HepG2 (cell line): ENCODE data around the gene KIAA1755. TPM values are rescaled to one million over a fixed set of nuclear protein-coding genes. Genes with fewer than 3 reads are reported as not detected.
"Not testable (repeated sequence)": the region's sequence is repeated elsewhere in the genome, so short reads cannot be mapped to it uniquely, and the experiment has no call there.

Source experiments
- ATAC-seq: fragments of 200-7000 bp; cut with Tn5 transposase; 3 replicates; pipeline ENCODE4 v1.9.1; 2020; ENCODE audit warnings: mild to moderate bottlenecking, moderate library complexity
- BruUV-seq: library from RNA; stranded (reverse); fragments of 400-500 nt; replicated peaks from 2 replicates; lab custom pipeline; 2021; lab: Mats Ljungman, UMichigan
- CTCF ChIA-PET: fragments of 300-600 bp; formaldehyde crosslinking; extraction: SDS; loops from one replicate; lab custom pipeline; 2021; ENCODE audit warnings: low total read pairs, inconsistent platforms, low intra/inter-chr PET ratio; lab: Yijun Ruan, JAX
- POLR2A ChIA-PET: fragments of 350-600 bp; sonication (Branson Sonifier 250); formaldehyde crosslinking; loops from one replicate; lab custom pipeline; 2020; ENCODE audit warnings: antibody characterized with exemption, inconsistent platforms; lab: Yijun Ruan, JAX
- DNase-seq: peaks from one replicate; pipeline ENCODE4 v3.0.0-alpha.2; 2015; ENCODE audit warnings: low spot score
- FAIRE-seq: peaks from 3 replicates; lab custom pipeline; 2011; peaks lifted over from hg19 to GRCh38; lab: Jason Lieb, UNC
- H2AFZ ChIP-seq: one replicate; pipeline ENCODE4 v1.6.1; 2011; ENCODE audit warnings: low read length, inconsistent platforms
- H3K27ac ChIP-seq: fragments of 300-600 bp; 3 replicates; pipeline ENCODE4 v1.8.0; 2011; ENCODE audit warnings: mixed run types, mild to moderate bottlenecking, mixed read lengths, low read length, inconsistent platforms; ENCODE audit not compliant: insufficient read depth; ENCODE audit errors: extremely low read length
- H3K27me3 ChIP-seq, 2 experiments: fragments of 200-600 bp in 1 of 2; 2 replicates in 1 of 2; 3 replicates in 1 of 2; pipeline versions ENCODE4 v1.6.0 to v1.8.0; 2011; ENCODE audit warnings: low read length in 2 of 2, mild to moderate bottlenecking in 2 of 2, moderate library complexity in 2 of 2, inconsistent platforms in 1 of 2; ENCODE audit not compliant: insufficient read depth in 2 of 2, control insufficient read depth in 1 of 2
- H3K36me3 ChIP-seq, 2 experiments: fragments of 200-600 bp in 1 of 2; replicated peaks in 1 of 2; 2 replicates in 1 of 2; 3 replicates in 1 of 2; pipeline versions ENCODE4 v1.5.1 to v1.8.0; 2011; ENCODE audit warnings: low read length in 2 of 2, inconsistent platforms in 1 of 2; ENCODE audit not compliant: insufficient read depth in 2 of 2, control insufficient read depth in 1 of 2
- H3K4me1 ChIP-seq: 2 replicates; pipeline ENCODE4 v1.5.1; 2012; ENCODE audit warnings: low read length, inconsistent platforms; ENCODE audit not compliant: insufficient read depth
- H3K4me2 ChIP-seq: 2 replicates; pipeline ENCODE4 v1.6.0; 2011; ENCODE audit warnings: low read depth, low read length, inconsistent platforms
- H3K4me3 ChIP-seq, 3 experiments: fragments of 200-600 bp in 1 of 3; sonication (generic), shearing (Covaris generic) in 1 of 3; replicated peaks in 1 of 3; 2 replicates each; pipeline ENCODE4 v1.5.1; 2011 to 2016; ENCODE audit warnings: low read length in 3 of 3, inconsistent platforms in 2 of 3, low read depth in 2 of 3, mild to moderate bottlenecking in 2 of 3, control low read depth in 1 of 3, mixed read lengths in 1 of 3; ENCODE audit not compliant: insufficient read depth in 1 of 3
- H3K79me2 ChIP-seq: one replicate; pipeline ENCODE4 v1.6.1; 2011; ENCODE audit warnings: low read length, inconsistent platforms; ENCODE audit not compliant: insufficient read depth
- H3K9ac ChIP-seq: 2 replicates; pipeline ENCODE4 v1.6.0; 2011; ENCODE audit warnings: mild to moderate bottlenecking, low read depth, low read length, inconsistent platforms; ENCODE audit not compliant: insufficient read depth
- H3K9me3 ChIP-seq: 2 replicates; pipeline ENCODE4 v1.5.1; 2012; ENCODE audit warnings: mild to moderate bottlenecking, low read length
- H4K20me1 ChIP-seq: 2 replicates; pipeline ENCODE4 v1.6.0; 2011; ENCODE audit warnings: inconsistent platforms, mild to moderate bottlenecking, low read length, moderate library complexity; ENCODE audit not compliant: insufficient read depth
- CTCF ChIP-seq: sonication (generic); formaldehyde crosslinking; IDR thresholded peaks from 2 replicates; pipeline ENCODE4 v1.5.0; 2020; ENCODE audit warnings: mild to moderate bottlenecking, missing genetic modification reagents, moderate library complexity
- WGBS: methylation state at CpG from one replicate; pipeline ENCODE4 v1.1.6; 2017; ENCODE audit warnings: low lambda C conversion rate; 5-methylcytosine and 5-hydroxymethylcytosine counted together
- in situ Hi-C: cut with HindIII; loops from 2 replicates; pipeline ENCODE4 v1.10.0; 2017; ENCODE audit warnings: low pct_unique_long_range_greater_than_20kb; ENCODE audit not compliant: extremely low pct_ligation_motif_present
- intact Hi-C: fragments of 100-400 bp; cut with micrococcal nuclease; formaldehyde crosslinking; loops from one replicate; pipeline ENCODE4 v1.10.0; 2022; ENCODE audit not compliant: unreplicated experiment
- polyA plus RNA-seq, 8 experiments: library from polyadenylated mRNA; depleted of rRNA in 3 of 8; stranded (reverse) in 7 of 8; unstranded in 1 of 8; fragments of >200 nt; fragmentation: Illumina TruSeq in 4 of 8; extraction: Trizol in 4 of 8; gene quantifications; 2 replicates each; pipeline versions ENCODE4 v1.2.1 to v1.2.3, GENCODE V29; 2011 to 2016; ENCODE audit warnings: low read depth in 4 of 8, missing spikeins in 1 of 8, mixed read lengths in 1 of 8; ENCODE audit not compliant: insufficient read depth in 1 of 8
- total RNA-seq, 5 experiments: library from RNA; depleted of rRNA; stranded (reverse); fragments of >200 nt; fragmentation: Illumina TruSeq; extraction: Trizol; gene quantifications; 2 replicates each; pipeline ENCODE4 v1.2.3, GENCODE V29; 2016; ENCODE audit warnings: low read depth in 1 of 5
- TF ChIP-seq, protein P1 (sequence below): sonication (generic); formaldehyde crosslinking; IDR thresholded peaks from 2 replicates; pipeline ENCODE4 v1.5.0; 2020; ENCODE audit warnings: missing genetic modification reagents, mild to moderate bottlenecking, borderline replicate concordance

KIAA1755 gene
- total and polyA plus RNA-seq, 2 of the 13 experiments (the other 11 are each of a cell fraction or from before 2014, with no cell fraction given): 0.04 TPM; not detected in 1

DNA sequence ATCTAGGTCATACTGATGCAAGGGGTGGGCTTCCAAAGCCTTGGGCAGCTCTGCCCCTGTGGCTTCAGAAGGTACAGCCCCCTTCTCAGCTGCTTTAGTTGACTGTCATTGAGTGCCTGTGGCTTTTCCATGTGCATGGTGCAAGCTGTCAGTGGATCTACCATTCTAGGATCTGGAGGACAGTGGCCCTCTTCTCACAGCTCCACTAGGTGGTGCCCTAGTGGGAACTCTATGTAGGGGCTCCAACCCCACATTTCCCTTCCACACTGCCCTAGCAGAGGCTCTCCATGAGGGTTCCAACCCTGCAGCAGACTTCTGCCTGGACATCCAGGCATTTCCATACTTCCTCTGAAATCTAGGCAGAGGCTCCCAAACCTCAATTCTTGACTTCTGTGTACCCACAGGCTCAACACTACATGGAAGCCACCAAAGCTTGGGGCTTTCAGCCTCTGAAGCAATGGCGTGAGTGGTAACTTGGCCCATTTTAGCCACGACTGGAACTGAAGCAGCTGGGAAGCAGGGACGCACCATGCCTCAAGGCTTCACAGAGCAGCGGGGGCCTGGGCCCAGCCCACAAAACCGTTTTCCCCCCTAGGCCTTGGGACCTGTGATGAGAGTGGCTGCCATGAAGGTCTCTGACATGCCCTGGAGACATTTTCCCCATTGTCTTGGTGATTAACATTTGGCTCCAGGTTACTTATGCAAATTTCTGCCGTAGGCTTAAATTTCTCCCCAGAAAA, 20.8 kb upstream of the KIAA1755 start:
- H2AFZ ChIP-seq, H3K36me3 ChIP-seq, H3K4me1 ChIP-seq, in situ Hi-C loops, intact Hi-C loops, DNase-seq, POLR2A ChIA-PET, H4K20me1 ChIP-seq, H3K79me2 ChIP-seq, ATAC-seq, H3K4me2 ChIP-seq, H3K9ac ChIP-seq, BruUV-seq, H3K27ac ChIP-seq, H3K9me3 ChIP-seq, CTCF ChIA-PET, H3K4me3 ChIP-seq, FAIRE-seq: not testable (repeated sequence)
- WGBS: 57% methylated on average over 6 of the region's 6 CpGs
- TF ChIP-seq, protein P1, sequence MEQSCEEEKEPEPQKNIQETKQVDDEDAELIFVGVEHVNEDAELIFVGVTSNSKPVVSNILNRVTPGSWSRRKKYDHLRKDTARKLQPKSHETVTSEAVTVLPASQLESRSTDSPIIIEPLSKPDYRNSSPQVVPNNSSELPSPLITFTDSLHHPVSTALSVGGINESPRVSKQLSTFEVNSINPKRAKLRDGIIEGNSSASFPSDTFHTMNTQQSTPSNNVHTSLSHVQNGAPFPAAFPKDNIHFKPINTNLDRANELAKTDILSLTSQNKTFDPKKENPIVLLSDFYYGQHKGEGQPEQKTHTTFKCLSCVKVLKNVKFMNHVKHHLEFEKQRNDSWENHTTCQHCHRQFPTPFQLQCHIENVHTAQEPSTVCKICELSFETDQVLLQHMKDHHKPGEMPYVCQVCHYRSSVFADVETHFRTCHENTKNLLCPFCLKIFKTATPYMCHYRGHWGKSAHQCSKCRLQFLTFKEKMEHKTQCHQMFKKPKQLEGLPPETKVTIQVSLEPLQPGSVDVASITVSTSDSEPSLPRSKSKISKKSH (CRISPR knock-in tag): 0 out of 2 replicates have a peak, but pooled peaks have one; percentile 29
- TF ChIP-seq CTCF (CRISPR knock-in tag): peak; percentile 47
- peaks cover 0 to 18% of the 10 kb centered on the region in 2 experiments; a peak in 3 of 5 replicates for H3K27me3 ChIP-seq
